NCI-H2081 treated with DMSO at 0.1 percent for 48 hours (cell line): ENCODE data around the gene KRTAP5-4.

ENCODE experiments used
- DNase-seq: peaks from one replicate; lab custom pipeline; 2025; lab: John Stamatoyannopoulos, UW

KRTAP5-4 gene

GRCh38 chr11:1572197-1573076 is 49.5 kb downstream of the KRTAP5-4 start, which contains the start of gene DUSP8:
Gene DUSP8, minus strand, starts transcription at chr11:1572271. Its CDS starts 6,445 bp downstream, at chr11:1565826.
- peak; percentile 59 for DNase-seq

GRCh38 chr11:1571760-1572196 is 50.2 kb downstream of the KRTAP5-4 start:
- DNase-seq = no peak
